ENCODE data around the gene GRM4. TPM values are rescaled to one million over a fixed set of nuclear protein-coding genes. Genes with fewer than 3 reads are reported as not detected.

The GRM4 gene
- total and polyA plus RNA-seq, 9 donors, result under 0.01 to 0.37 (median 0.08) TPM; not detected in 2

- intact Hi-C loops (cut with DNase I), result no loop called here
- peaks cover 0 to 4% of the 10 kb centered on the region in 2 donors for H3K9me3 ChIP-seq
- H3K4me1 ChIP-seq (ENCODE audit: insufficient read depth), result no peaks in the 10 kb centered on the region
- H3K27me3 ChIP-seq, result no peaks in the 10 kb centered on the region
- 67 to 70% (median 69%) methylated on average over 21 of the region's 21 CpGs for WGBS, 3 donors
- no peaks in the 10 kb centered on the region for H3K36me3 ChIP-seq
- no peak for DNase-seq
- H3K27ac ChIP-seq, result no peak overlapping the region
- H3K4me3 ChIP-seq, result no peak overlapping the region
- TF ChIP-seq EP300 (IDR thresholded peaks at IDR 0.05) (no peak), CTCF (IDR thresholded peaks at IDR 0.05) (no peak), POLR2A (IDR thresholded peaks at IDR 0.05) (no peak)
Measured at GRCh38 chr6:33993653-33994471, 152.0 kb downstream of the GRM4 start.

DNA sequence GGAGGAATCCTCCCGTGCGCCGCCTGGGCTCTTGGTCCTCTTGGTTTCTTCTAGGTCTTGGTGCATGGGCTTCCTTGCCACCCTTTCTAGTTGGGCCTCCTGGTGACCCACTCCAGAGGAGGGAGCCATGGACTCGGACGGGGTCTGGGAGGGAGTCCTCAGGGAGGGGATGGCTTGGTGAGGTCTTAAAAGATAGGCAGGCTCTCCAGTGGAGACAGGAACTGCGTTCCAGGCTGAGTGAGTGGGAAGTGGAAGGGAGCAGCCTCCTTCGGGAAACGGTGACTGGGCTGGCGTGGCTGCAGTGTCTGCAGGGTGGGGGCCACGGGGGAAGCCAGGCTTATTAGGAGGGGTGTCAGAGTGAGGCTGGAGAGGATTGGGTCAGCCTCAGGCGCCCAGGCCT is 152.8 kb downstream of the GRM4 start:
- DNase-seq, result no peak
- no peaks in the 10 kb centered on the region for H3K36me3 ChIP-seq
- TF ChIP-seq POLR2A (IDR thresholded peaks at IDR 0.05), result no peak
- TF ChIP-seq EP300 (IDR thresholded peaks at IDR 0.05), result no peak
- TF ChIP-seq CTCF (IDR thresholded peaks at IDR 0.05), result no peak
- H3K27ac ChIP-seq, result no peak overlapping the region
- intact Hi-C loops (cut with DNase I), result no loop called here
- WGBS, 3 donors, result 32 to 50% (median 40%) methylated on average over 10 to 11 of the region's 11 CpGs
- no peak overlapping the region for H3K4me3 ChIP-seq
- no peaks in the 10 kb centered on the region for H3K27me3 ChIP-seq
- peaks cover 0 to 4% of the 10 kb centered on the region in 2 donors for H3K9me3 ChIP-seq
- H3K4me1 ChIP-seq (ENCODE audit: insufficient read depth), result no peaks in the 10 kb centered on the region

- TF ChIP-seq POLR2A (IDR thresholded peaks at IDR 0.05) (no peak), CTCF (IDR thresholded peaks at IDR 0.05) (no peak), EP300 (IDR thresholded peaks at IDR 0.05) (no peak)
- intact Hi-C loops (cut with DNase I), result no loop called here
- WGBS, 3 donors, result 89 to 91% (median 90%) methylated on average over 13 of the region's 13 CpGs
Measured at GRCh38 chr6:33992191-33992590, 153.7 kb downstream of the GRM4 start.

GRCh38 chr6:33991610-33992009 is 154.3 kb downstream of the GRM4 start:
- H3K4me1 ChIP-seq (ENCODE audit: insufficient read depth), result no peaks in the 10 kb centered on the region
- H3K4me3 ChIP-seq, result no peak overlapping the region
- peaks cover 0 to 4% of the 10 kb centered on the region in 2 donors for H3K9me3 ChIP-seq
- TF ChIP-seq EP300 (IDR thresholded peaks at IDR 0.05) (no peak), CTCF (IDR thresholded peaks at IDR 0.05) (no peak), POLR2A (IDR thresholded peaks at IDR 0.05) (no peak)
- H3K27me3 ChIP-seq, result no peaks in the 10 kb centered on the region
- no peak for DNase-seq
- H3K27ac ChIP-seq, result no peak overlapping the region
- H3K36me3 ChIP-seq, result no peaks in the 10 kb centered on the region
- WGBS, 3 donors, result 90 to 95% (median 94%) methylated on average over 4 of the region's 4 CpGs
- intact Hi-C loops (cut with DNase I), result no loop called here

More at GRCh38 chr6:33992191-33992590, 153.7 kb downstream of the GRM4 start:
- no peaks in the 10 kb centered on the region for H3K27me3 ChIP-seq
- no peak for DNase-seq
- H3K36me3 ChIP-seq, result no peaks in the 10 kb centered on the region
- H3K9me3 ChIP-seq, result peaks cover 0 to 4% of the 10 kb centered on the region in 2 donors
- no peaks in the 10 kb centered on the region for H3K4me1 ChIP-seq (ENCODE audit: insufficient read depth)
- H3K27ac ChIP-seq, result no peak overlapping the region
- H3K4me3 ChIP-seq, result no peak overlapping the region

Data from ovary (tissue), 9 donors.